ENCODE results near the gene ZNF483. TPM values are rescaled to one million over a fixed set of nuclear protein-coding genes. Genes with fewer than 3 reads are reported as not detected.

The ZNF483 gene
- total and polyA plus RNA-seq, 9 of the 15 experiments (the other 6 are each of a cell fraction or from before 2014, with no cell fraction given), result 0.04 to 1.0 (median 0.38) TPM

GRCh38 chr9:111483858-111484571 lies 41.0 kb upstream of the ZNF483 start, which contains the start of gene ECPAS (continued):
- TF ChIP-seq SAFB2 (IDR thresholded peaks at IDR 0.05; ENCODE audit: borderline replicate concordance, low read depth, low read length, severe bottlenecking) (no peak), RB1 (IDR thresholded peaks at IDR 0.05; ENCODE audit: low read depth) (peak; percentile 44; the same call in 1 of the 2 replicates), ZNF224 (CRISPR knock-in tag; IDR thresholded peaks at IDR 0.05) (no peak), IRF2 (CRISPR knock-in tag; IDR thresholded peaks at IDR 0.05) (no peak), IRF9 (tag; IDR thresholded peaks at IDR 0.05) (no peak), CEBPB (tag; IDR thresholded peaks at IDR 0.05) (no peak), BRD4 (IDR thresholded peaks at IDR 0.05) (no peak), ZNF384 (IDR thresholded peaks at IDR 0.05; ENCODE audit: low read depth, low read length) (no peak)
- TF ChIP-seq, protein P1, sequence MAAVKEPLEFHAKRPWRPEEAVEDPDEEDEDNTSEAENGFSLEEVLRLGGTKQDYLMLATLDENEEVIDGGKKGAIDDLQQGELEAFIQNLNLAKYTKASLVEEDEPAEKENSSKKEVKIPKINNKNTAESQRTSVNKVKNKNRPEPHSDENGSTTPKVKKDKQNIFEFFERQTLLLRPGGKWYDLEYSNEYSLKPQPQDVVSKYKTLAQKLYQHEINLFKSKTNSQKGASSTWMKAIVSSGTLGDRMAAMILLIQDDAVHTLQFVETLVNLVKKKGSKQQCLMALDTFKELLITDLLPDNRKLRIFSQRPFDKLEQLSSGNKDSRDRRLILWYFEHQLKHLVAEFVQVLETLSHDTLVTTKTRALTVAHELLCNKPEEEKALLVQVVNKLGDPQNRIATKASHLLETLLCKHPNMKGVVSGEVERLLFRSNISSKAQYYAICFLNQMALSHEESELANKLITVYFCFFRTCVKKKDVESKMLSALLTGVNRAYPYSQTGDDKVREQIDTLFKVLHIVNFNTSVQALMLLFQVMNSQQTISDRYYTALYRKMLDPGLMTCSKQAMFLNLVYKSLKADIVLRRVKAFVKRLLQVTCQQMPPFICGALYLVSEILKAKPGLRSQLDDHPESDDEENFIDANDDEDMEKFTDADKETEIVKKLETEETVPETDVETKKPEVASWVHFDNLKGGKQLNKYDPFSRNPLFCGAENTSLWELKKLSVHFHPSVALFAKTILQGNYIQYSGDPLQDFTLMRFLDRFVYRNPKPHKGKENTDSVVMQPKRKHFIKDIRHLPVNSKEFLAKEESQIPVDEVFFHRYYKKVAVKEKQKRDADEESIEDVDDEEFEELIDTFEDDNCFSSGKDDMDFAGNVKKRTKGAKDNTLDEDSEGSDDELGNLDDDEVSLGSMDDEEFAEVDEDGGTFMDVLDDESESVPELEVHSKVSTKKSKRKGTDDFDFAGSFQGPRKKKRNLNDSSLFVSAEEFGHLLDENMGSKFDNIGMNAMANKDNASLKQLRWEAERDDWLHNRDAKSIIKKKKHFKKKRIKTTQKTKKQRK (IDR thresholded peaks at IDR 0.05; ENCODE audit: borderline replicate concordance, low read depth, low read length), result no peak
- TF ChIP-seq, protein P2, sequence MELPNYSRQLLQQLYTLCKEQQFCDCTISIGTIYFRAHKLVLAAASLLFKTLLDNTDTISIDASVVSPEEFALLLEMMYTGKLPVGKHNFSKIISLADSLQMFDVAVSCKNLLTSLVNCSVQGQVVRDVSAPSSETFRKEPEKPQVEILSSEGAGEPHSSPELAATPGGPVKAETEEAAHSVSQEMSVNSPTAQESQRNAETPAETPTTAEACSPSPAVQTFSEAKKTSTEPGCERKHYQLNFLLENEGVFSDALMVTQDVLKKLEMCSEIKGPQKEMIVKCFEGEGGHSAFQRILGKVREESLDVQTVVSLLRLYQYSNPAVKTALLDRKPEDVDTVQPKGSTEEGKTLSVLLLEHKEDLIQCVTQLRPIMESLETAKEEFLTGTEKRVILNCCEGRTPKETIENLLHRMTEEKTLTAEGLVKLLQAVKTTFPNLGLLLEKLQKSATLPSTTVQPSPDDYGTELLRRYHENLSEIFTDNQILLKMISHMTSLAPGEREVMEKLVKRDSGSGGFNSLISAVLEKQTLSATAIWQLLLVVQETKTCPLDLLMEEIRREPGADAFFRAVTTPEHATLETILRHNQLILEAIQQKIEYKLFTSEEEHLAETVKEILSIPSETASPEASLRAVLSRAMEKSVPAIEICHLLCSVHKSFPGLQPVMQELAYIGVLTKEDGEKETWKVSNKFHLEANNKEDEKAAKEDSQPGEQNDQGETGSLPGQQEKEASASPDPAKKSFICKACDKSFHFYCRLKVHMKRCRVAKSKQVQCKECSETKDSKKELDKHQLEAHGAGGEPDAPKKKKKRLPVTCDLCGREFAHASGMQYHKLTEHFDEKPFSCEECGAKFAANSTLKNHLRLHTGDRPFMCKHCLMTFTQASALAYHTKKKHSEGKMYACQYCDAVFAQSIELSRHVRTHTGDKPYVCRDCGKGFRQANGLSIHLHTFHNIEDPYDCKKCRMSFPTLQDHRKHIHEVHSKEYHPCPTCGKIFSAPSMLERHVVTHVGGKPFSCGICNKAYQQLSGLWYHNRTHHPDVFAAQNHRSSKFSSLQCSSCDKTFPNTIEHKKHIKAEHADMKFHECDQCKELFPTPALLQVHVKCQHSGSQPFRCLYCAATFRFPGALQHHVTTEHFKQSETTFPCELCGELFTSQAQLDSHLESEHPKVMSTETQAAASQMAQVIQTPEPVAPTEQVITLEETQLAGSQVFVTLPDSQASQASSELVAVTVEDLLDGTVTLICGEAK (IDR thresholded peaks at IDR 0.05), result no peak
- TF ChIP-seq, protein P2 (CRISPR knock-in tag; IDR thresholded peaks at IDR 0.05), result no peak

Data from K562 (cell line).